Right lobe of liver (tissue), 4 donors: ENCODE measurements around the gene SMOC1.

ENCODE experiments used
- CTCF ChIP-seq, 4 donors: fragments of 200-600 bp in 3 of 4; fragments of 450-650 bp in 1 of 4; IDR thresholded peaks; one replicate each; pipeline versions ENCODE4 v1.5.1 to v1.8.0; 2016 to 2022; ENCODE audit warnings: antibody characterized with exemption in 4 of 4, mild to moderate bottlenecking in 2 of 4
- POLR2A ChIP-seq: fragments of 450-650 bp; IDR thresholded peaks from one replicate; pipeline ENCODE4 v1.6.1; 2017; ENCODE audit warnings: antibody characterized with exemption, mild to moderate bottlenecking
- donor health status: DM: no; HTN: no; CAD: no.
- donor health status: DM: no; HTN: no; CAD: no.
- donor health status: DM: no; HTN: yes; CAD: no.

GRCh38 chr14:69896080-69896479 lies 16.9 kb downstream of the SMOC1 start:
- TF ChIP-seq CTCF (IDR thresholded peaks at IDR 0.05), result no peak
- TF ChIP-seq POLR2A, result no peak
